ENCODE measurements around the gene PARD3.

The PARD3 gene

DNA sequence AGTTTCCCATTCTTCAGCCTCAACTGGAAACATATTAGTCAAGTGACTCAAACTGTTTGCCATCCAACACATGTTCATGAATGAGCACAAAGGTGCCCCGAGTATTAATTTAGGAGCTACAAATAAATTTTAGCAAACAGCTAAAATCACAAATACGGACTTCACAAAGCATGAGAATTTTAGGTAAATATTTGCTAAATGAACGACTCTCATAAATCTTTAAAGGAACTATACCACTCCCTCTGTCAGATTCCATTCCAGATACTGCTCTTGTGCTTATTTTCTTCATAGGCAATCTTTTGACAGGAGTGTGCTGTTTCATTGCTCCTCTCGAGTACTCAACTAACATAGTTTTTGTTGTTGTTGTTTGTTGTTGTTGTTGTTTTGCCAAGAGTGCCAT is 330.9 kb downstream of the PARD3 start:
- TF ChIP-seq CTCF (IDR thresholded peaks at IDR 0.05) = no peak

- TF ChIP-seq CTCF (IDR thresholded peaks at IDR 0.05) = no peak
Observed at GRCh38 chr10:34480345-34480744, 334.8 kb downstream of the PARD3 start.

DNA sequence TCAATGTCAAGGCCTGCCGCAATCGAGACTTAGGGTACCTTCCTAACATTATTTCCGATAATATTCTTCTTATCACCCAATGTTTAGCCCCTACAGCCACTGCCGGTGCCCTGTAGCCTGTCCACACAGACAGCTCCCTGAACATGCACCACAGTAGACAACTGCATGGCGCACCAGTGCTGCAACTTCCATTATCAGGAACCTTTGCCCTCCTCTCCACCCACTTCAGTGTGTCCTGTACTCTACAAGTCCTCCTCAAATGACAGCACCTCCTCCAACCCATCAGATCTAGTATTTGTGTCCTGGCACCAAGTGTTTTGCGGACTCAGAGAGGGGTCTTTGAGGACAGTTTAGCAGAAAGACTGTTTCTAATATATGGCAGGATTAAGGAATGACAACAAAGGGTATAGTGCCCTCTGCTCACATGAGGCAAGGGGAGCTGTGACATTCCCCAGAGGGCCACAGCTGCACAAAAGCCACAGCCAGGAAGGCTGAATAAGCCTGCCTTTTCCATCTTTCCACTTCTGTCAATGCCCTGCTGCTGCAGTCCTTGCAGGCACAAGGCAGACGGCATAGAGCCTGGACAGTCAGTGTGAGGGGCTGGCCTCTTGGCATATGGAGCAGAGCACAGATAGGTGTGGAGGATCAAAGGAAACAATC is 335.4 kb downstream of the PARD3 start:
- TF ChIP-seq CTCF (IDR thresholded peaks at IDR 0.05) = no peak

- TF ChIP-seq CTCF (IDR thresholded peaks at IDR 0.05) = no peak
Observed at GRCh38 chr10:34477249-34477648, 337.8 kb downstream of the PARD3 start.

GRCh38 chr10:34476608-34477007 is 338.5 kb downstream of the PARD3 start:
- no peak for TF ChIP-seq CTCF (IDR thresholded peaks at IDR 0.05)

DNA sequence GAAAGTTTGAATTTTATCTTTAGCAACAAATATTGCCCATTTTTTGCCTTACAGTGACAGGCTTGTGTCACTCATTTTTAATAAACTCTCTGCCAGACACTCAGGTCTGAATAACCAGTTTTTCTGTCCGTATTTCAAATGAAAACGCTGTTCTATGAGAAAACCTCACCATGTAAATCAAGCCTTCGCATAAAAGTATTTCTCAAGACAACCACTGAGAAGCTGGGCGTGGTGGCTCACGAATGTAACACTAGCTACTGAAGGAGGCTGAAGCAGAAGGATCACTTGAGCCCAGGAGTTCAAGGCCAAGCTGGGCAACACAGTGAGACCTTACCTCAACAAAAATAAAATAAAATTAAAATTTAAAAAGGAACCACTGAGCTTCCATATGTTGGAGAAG is 339.3 kb downstream of the PARD3 start:
- TF ChIP-seq CTCF (IDR thresholded peaks at IDR 0.05) = no peak

DNA sequence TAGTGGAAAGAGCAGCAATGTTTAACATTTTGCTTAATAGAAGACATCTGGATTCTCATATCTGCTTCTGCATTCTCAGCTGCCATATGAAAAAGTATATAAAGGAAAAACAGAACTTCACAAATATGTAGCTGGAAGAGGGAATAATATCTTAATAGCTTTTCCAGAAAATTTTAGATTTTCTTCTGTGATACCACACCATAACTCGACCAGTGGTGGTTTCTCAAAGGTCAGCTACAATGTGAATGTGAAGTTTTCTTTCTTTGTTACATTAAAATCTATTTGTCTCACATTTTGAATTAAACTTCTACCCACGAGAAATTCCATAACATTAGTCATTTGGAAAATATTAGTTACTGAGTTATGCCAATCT is 339.8 kb downstream of the PARD3 start:
- TF ChIP-seq CTCF (IDR thresholded peaks at IDR 0.05) = no peak

All from LNCAP (cell line).